ENCODE data around the gene ASB3. TPM values are rescaled to one million over a fixed set of nuclear protein-coding genes. Genes with fewer than 3 reads are reported as not detected.
"Not testable (repeated sequence)": the region's sequence is repeated elsewhere in the genome, so short reads cannot be mapped to it uniquely, and the experiment has no call there.

The ASB3 gene
- polyA plus RNA-seq, 1 donor (not counting 4 experiments of a cell fraction or from before 2014, with no cell fraction given), result 16.6 TPM

DNA sequence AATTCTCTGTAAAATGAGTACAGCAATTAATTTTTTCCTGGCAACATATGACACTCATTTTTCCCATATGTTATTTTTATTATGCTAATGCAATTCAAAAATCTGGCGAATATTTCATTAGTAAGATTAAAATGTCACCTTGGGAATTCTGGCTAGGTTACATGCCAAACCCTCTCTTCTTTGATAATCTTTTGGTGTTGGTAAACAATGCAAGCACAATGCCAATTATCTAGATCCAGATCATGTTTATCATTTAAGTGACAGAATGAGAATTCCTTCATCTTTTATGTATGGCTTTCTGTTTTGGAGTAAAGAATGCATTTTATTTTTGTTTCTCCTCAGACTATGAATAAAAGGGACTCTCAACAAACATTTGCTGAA lies 39.3 kb upstream of the ASB3 start:
- dilution Hi-C loops (cut with MboI; ENCODE audit: extremely low pct_ligation_motif_present, low sequenced_read_pairs), result no loop called here
- no peaks in the 10 kb centered on the region for H3K9me3 ChIP-seq (ENCODE audit: control insufficient read depth, low read depth, low read length)
- H3K9ac ChIP-seq (ENCODE audit: control insufficient read depth, extremely low read depth, insufficient read depth, low read length), result no peak overlapping the region
- H3K4me2 ChIP-seq (ENCODE audit: control insufficient read depth, extremely low read depth, insufficient read depth, low read depth, low read length), result no peak overlapping the region
- FAIRE-seq (no peak), DNase-seq (ENCODE audit: low read depth, low spot score) (no peak)
- TF ChIP-seq EZH2 (IDR thresholded peaks at IDR 0.05; ENCODE audit: low read length), result no peak
- TF ChIP-seq, protein P1, sequence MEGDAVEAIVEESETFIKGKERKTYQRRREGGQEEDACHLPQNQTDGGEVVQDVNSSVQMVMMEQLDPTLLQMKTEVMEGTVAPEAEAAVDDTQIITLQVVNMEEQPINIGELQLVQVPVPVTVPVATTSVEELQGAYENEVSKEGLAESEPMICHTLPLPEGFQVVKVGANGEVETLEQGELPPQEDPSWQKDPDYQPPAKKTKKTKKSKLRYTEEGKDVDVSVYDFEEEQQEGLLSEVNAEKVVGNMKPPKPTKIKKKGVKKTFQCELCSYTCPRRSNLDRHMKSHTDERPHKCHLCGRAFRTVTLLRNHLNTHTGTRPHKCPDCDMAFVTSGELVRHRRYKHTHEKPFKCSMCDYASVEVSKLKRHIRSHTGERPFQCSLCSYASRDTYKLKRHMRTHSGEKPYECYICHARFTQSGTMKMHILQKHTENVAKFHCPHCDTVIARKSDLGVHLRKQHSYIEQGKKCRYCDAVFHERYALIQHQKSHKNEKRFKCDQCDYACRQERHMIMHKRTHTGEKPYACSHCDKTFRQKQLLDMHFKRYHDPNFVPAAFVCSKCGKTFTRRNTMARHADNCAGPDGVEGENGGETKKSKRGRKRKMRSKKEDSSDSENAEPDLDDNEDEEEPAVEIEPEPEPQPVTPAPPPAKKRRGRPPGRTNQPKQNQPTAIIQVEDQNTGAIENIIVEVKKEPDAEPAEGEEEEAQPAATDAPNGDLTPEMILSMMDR (optimal IDR thresholded peaks at IDR 0.05 in 1 of 3, IDR thresholded peaks at IDR 0.05 in 1 of 3, conservative IDR thresholded peaks at IDR 0.05 in 1 of 3; ENCODE audit: extremely low read depth in 1 of 3, insufficient read depth in 2 of 3, low read length in 3 of 3), result no peak
- no peak overlapping the region for H2AFZ ChIP-seq (ENCODE audit: control insufficient read depth, low read length)
- no peaks in the 10 kb centered on the region for H4K20me1 ChIP-seq (ENCODE audit: control insufficient read depth, extremely low read depth, insufficient read depth, low read length)
- H3K4me3 ChIP-seq (ENCODE audit: control insufficient read depth in 2 of 3, extremely low read depth in 1 of 3, insufficient read depth in 2 of 3, low read depth in 1 of 3, low read length in 3 of 3), result no peak overlapping the region
- H3K9me1 ChIP-seq (ENCODE audit: control insufficient read depth, extremely low read depth, insufficient read depth, low read length), result no peaks in the 10 kb centered on the region
- no peaks in the 10 kb centered on the region for H3K79me2 ChIP-seq (ENCODE audit: control insufficient read depth, insufficient read depth, low read length)
- H3K27me3 ChIP-seq (ENCODE audit: control insufficient read depth, extremely low read depth, insufficient read depth, low read length), result no peaks in the 10 kb centered on the region
- no peaks in the 10 kb centered on the region for H3K36me3 ChIP-seq (ENCODE audit: control insufficient read depth in 2 of 2, extremely low read depth in 1 of 2, insufficient read depth in 2 of 2, low read length in 2 of 2)
- no peaks in the 10 kb centered on the region for H3K4me1 ChIP-seq (ENCODE audit: control insufficient read depth, extremely low read depth, insufficient read depth, low read length)
- H3K27ac ChIP-seq (ENCODE audit: control insufficient read depth, insufficient read depth, low read length), result no peak overlapping the region

DNA sequence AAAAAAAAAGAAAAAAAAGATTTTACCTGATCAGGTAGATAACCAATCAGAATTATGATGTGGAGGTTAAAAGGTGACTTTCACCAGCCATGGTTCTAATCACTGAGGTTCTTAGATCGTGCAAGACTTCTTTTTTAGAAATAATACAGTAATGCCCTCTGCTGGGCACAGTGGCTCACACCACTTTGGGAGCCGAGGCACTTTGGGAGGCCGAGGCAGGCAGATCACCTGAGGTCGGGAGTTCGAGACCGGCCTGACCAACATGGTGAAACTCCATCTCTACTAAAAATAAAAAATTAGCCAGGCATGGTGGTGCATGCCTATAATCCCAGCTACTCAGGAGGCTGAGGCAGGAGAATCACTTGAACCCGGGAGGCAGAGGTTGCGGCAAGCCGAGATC lies 36.9 kb upstream of the ASB3 start:
- H4K20me1 ChIP-seq (ENCODE audit: control insufficient read depth, extremely low read depth, insufficient read depth, low read length); dilution Hi-C loops (cut with MboI; ENCODE audit: extremely low pct_ligation_motif_present, low sequenced_read_pairs); H3K4me1 ChIP-seq (ENCODE audit: control insufficient read depth, extremely low read depth, insufficient read depth, low read length); DNase-seq (ENCODE audit: low read depth, low spot score); H3K9me1 ChIP-seq (ENCODE audit: control insufficient read depth, extremely low read depth, insufficient read depth, low read length); H3K36me3 ChIP-seq (ENCODE audit: control insufficient read depth in 2 of 2, extremely low read depth in 1 of 2, insufficient read depth in 2 of 2, low read length in 2 of 2); H3K4me2 ChIP-seq (ENCODE audit: control insufficient read depth, extremely low read depth, insufficient read depth, low read depth, low read length); H3K9me3 ChIP-seq (ENCODE audit: control insufficient read depth, low read depth, low read length); H3K27ac ChIP-seq (ENCODE audit: control insufficient read depth, insufficient read depth, low read length); H3K9ac ChIP-seq (ENCODE audit: control insufficient read depth, extremely low read depth, insufficient read depth, low read length); FAIRE-seq; H2AFZ ChIP-seq (ENCODE audit: control insufficient read depth, low read length); H3K79me2 ChIP-seq (ENCODE audit: control insufficient read depth, insufficient read depth, low read length); H3K27me3 ChIP-seq (ENCODE audit: control insufficient read depth, extremely low read depth, insufficient read depth, low read length); H3K4me3 ChIP-seq (ENCODE audit: control insufficient read depth in 2 of 3, extremely low read depth in 1 of 3, insufficient read depth in 2 of 3, low read depth in 1 of 3, low read length in 3 of 3): not testable (repeated sequence)
- TF ChIP-seq, protein P1 (optimal IDR thresholded peaks at IDR 0.05 in 1 of 3, IDR thresholded peaks at IDR 0.05 in 1 of 3, conservative IDR thresholded peaks at IDR 0.05 in 1 of 3; ENCODE audit: extremely low read depth in 1 of 3, insufficient read depth in 2 of 3, low read length in 3 of 3), result peak in 1 of 3 experiments; percentile 18

Measured in keratinocyte (primary cell).